B cell (primary cell): Measurements from ENCODE around the gene CTNNA3. TPM values are rescaled to one million over a fixed set of nuclear protein-coding genes. Genes with fewer than 3 reads are reported as not detected.

Experiments
- ATAC-seq: fragments of 200-7000 bp; cut with Tn5 transposase; one replicate; pipeline ENCODE4 v1.10.0; 2021; ENCODE audit warnings: low read depth, mild to moderate bottlenecking, moderate number of reproducible peaks, moderate library complexity
- CTCF ChIA-PET: fragments of 350-600 bp; sonication (Branson Sonifier 250); formaldehyde crosslinking; loops from one replicate; lab custom pipeline; 2021; ENCODE audit warnings: antibody characterized with exemption, inconsistent platforms; lab: Charles Lee
- POLR2A ChIA-PET: fragments of 350-600 bp; sonication (Branson Sonifier 250); formaldehyde crosslinking; loops from one replicate; lab custom pipeline; 2021; ENCODE audit warnings: antibody characterized with exemption; lab: Charles Lee
- DNase-seq: peaks from one replicate; pipeline ENCODE4 v3.0.0; 2013
- H2AFZ ChIP-seq: 2 replicates; pipeline ENCODE4 v1.6.1; 2012; ENCODE audit warnings: mild to moderate bottlenecking, low read depth, low read length; ENCODE audit not compliant: insufficient read depth, poor library complexity, severe bottlenecking
- H3K27ac ChIP-seq, 2 donors: 1 replicate in 1 of 2; 2 replicates in 1 of 2; pipeline ENCODE4 v1.5.1; 2012 to 2013; ENCODE audit warnings: low read length in 2 of 2, mild to moderate bottlenecking in 2 of 2, moderate library complexity in 1 of 2
- H3K27me3 ChIP-seq, 4 experiments: fragments of 200-600 bp in 1 of 4; sonication (generic) in 1 of 4; replicated peaks in 1 of 4; 1 replicate in 2 of 4; 2 replicates in 2 of 4; pipeline versions ENCODE4 v1.6.1 to v1.7.0; 2013 to 2016; ENCODE audit warnings: low read length in 3 of 4, mild to moderate bottlenecking in 2 of 4, mixed read lengths in 1 of 4, moderate library complexity in 1 of 4; ENCODE audit not compliant: insufficient read depth in 4 of 4, control insufficient read depth in 3 of 4; ENCODE audit errors: control extremely low read depth in 1 of 4
- H3K36me3 ChIP-seq, 2 experiments: replicated peaks in 1 of 2; 1 replicate in 1 of 2; 2 replicates in 1 of 2; pipeline versions ENCODE4 v1.6.1 to v1.7.1; 2013; ENCODE audit warnings: low read length in 1 of 2; ENCODE audit not compliant: insufficient read depth in 2 of 2, control insufficient read depth in 1 of 2; ENCODE audit errors: control extremely low read depth in 1 of 2, extremely low read depth in 1 of 2
- H3K4me1 ChIP-seq, 2 donors: fragments of 200-600 bp in 1 of 2; sonication (generic) in 1 of 2; 1 replicate in 1 of 2; 2 replicates in 1 of 2; pipeline versions ENCODE4 v1.5.1 to v1.6.1; 2013 to 2017; ENCODE audit warnings: low read length in 2 of 2; ENCODE audit not compliant: control insufficient read depth in 2 of 2, insufficient read depth in 2 of 2
- H3K4me2 ChIP-seq: replicated peaks from 2 replicates; pipeline ENCODE3; 2012; ENCODE audit warnings: mild to moderate bottlenecking, low read depth, low read length; ENCODE audit not compliant: poor library complexity, severe bottlenecking
- H3K4me3 ChIP-seq, 5 experiments: fragments of 200-600 bp in 1 of 5; sonication (generic) in 1 of 5; 1 replicate in 3 of 5; 2 replicates in 2 of 5; pipeline versions ENCODE4 v1.5.1 to v1.7.0; 2011 to 2016; ENCODE audit warnings: low read length in 4 of 5, mild to moderate bottlenecking in 4 of 5, low read depth in 2 of 5, control low read depth in 1 of 5, moderate library complexity in 1 of 5; ENCODE audit not compliant: insufficient read depth in 1 of 5; ENCODE audit errors: control extremely low read depth in 1 of 5, extremely low read depth in 1 of 5
- H3K79me2 ChIP-seq: fragments of 200-600 bp; sonication (generic); one replicate; pipeline ENCODE4 v1.6.0; 2016; ENCODE audit warnings: low read length; ENCODE audit not compliant: control insufficient read depth, insufficient read depth
- H3K9ac ChIP-seq: fragments of 200-600 bp; sonication (generic); 2 replicates; pipeline ENCODE4 v1.6.1; 2017; ENCODE audit warnings: mild to moderate bottlenecking, low read length, moderate library complexity
- H3K9me3 ChIP-seq, 3 donors: one replicate each; pipeline versions ENCODE4 v1.6.1 to v1.7.1; 2013; ENCODE audit warnings: low read length in 2 of 3; ENCODE audit not compliant: control insufficient read depth in 2 of 3, insufficient read depth in 1 of 3; ENCODE audit errors: control extremely low read depth in 1 of 3
- H4K20me1 ChIP-seq: 2 replicates; pipeline ENCODE4 v1.6.0; 2012; ENCODE audit warnings: mild to moderate bottlenecking, low read length; ENCODE audit not compliant: insufficient read depth, control insufficient read depth, poor library complexity, severe bottlenecking
- H3K27ac Mint-ChIP-seq: one replicate; pipeline ENCODE4 v1.8.0; 2021; ENCODE audit warnings: mixed read lengths
- H3K27me3 Mint-ChIP-seq: one replicate; pipeline ENCODE4 v1.8.0; 2021; ENCODE audit warnings: mixed read lengths
- H3K4me1 Mint-ChIP-seq: one replicate; pipeline ENCODE4 v1.8.0; 2021; ENCODE audit warnings: mixed read lengths
- H3K4me3 Mint-ChIP-seq: one replicate; pipeline ENCODE4 v1.8.0; 2021; ENCODE audit warnings: mixed read lengths
- H3K9me3 Mint-ChIP-seq: one replicate; pipeline ENCODE4 v1.8.0; 2022; ENCODE audit warnings: mixed read lengths; ENCODE audit not compliant: insufficient read depth
- CTCF ChIP-seq: fragments of 200-600 bp; IDR thresholded peaks from one replicate; pipeline ENCODE4 v1.8.0; 2022; ENCODE audit warnings: antibody characterized with exemption, mild to moderate bottlenecking
- EZH2 ChIP-seq: IDR thresholded peaks from 2 replicates; pipeline ENCODE4 v1.6.1; 2012; ENCODE audit warnings: borderline replicate concordance, low read depth, mild to moderate bottlenecking, moderate library complexity, low read length; ENCODE audit not compliant: insufficient read depth, poor library complexity, severe bottlenecking
- WGBS: methylation state at CpG from one replicate; pipeline ENCODE4 v1.1.5; 2013; ENCODE audit warnings: missing lambda C conversion rate; ENCODE audit not compliant: insufficient coverage; 5-methylcytosine and 5-hydroxymethylcytosine counted together
- intact Hi-C: fragments of 100-400 bp; cut with micrococcal nuclease; formaldehyde crosslinking; loops from one replicate; pipeline ENCODE4 v1.10.0; 2022
- polyA plus RNA-seq: library from polyadenylated mRNA; depleted of rRNA; stranded (reverse); fragments of >200 nt; gene quantifications from 2 replicates; pipeline ENCODE4 v1.2.3, GENCODE V29; 2012
- total RNA-seq, 2 donors: library from RNA; stranded (reverse); fragments of 120-200 nt in 1 of 2; gene quantifications; 1 replicate in 1 of 2; 2 replicates in 1 of 2; pipeline versions ENCODE4 v1.2.3 to v1.2.4, GENCODE V29; 2013 to 2022

CTNNA3 gene
- total and polyA plus RNA-seq, 2 donors (not counting 1 experiment from before 2014, with no cell fraction given), result 0.01 TPM; not detected in 1

DNA sequence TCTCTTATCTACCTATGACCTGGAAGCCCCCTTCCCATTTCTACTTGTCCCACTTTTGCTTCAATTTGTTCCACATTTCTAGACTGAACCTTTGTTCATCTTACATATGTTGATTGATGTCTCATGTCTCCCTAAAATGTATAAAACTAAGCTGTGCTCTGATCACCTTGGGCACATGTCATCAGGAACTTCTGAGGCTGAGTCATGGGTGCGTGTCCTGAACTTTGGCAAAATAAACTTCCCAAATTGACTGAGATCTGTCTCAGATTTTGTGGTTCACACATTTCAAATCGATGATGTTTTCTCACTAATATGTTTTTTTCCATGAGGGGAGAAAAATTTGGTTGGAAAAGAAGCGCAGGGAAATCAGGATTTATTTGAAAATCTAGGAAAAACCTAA lies 1176.4 kb downstream of the CTNNA3 start:
- Histone ChIP-seq H3K9ac (no peak overlapping the region), H2AFZ (no peak overlapping the region), H3K36me3 (no peaks in the 10 kb centered on the region), H3K27me3 (no peaks in the 10 kb centered on the region), H3K4me3 (no peak overlapping the region), H3K27ac (no peak overlapping the region), H3K4me1 (no peaks in the 10 kb centered on the region), H4K20me1 (no peaks in the 10 kb centered on the region), H3K4me2 (no peak overlapping the region), H3K79me2 (no peaks in the 10 kb centered on the region), H3K9me3 (no peaks in the 10 kb centered on the region)
- no peak for TF ChIP-seq EZH2
- no peak overlapping the region for H3K4me3 Mint-ChIP-seq
- ChIA-PET POLR2A (no interaction called here), CTCF (no interaction called here)
- H3K27ac Mint-ChIP-seq, result no peak overlapping the region
- H3K9me3 Mint-ChIP-seq, result peaks cover 6% of the 10 kb centered on the region
- H3K27me3 Mint-ChIP-seq, result no peaks in the 10 kb centered on the region
- no peaks in the 10 kb centered on the region for H3K4me1 Mint-ChIP-seq
- intact Hi-C loops, result no loop called here
- WGBS, result 100% methylated on average over 1 of the region's 3 CpGs
- ATAC-seq, result no peak
- no peak for DNase-seq

DNA sequence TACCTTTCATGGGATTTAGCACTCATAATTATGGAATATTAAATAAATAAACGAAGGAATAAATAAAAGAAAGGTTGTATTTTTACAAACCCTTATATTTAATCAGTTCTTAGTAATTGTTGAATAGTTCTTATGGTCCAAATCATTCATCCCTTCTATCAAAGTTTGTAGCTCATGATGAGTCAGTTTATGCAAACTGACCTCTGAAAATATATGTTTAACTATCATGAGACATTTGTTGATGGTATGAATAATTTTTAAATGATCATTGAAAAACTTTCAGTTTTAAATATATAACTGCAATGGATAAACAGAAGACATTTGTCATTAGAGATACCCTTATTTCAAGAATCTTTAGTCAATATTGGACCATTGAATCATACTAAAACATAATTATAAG lies 1181.3 kb downstream of the CTNNA3 start:
- no peak overlapping the region for H3K9ac ChIP-seq
- no peaks in the 10 kb centered on the region for H3K4me1 Mint-ChIP-seq
- H3K4me3 Mint-ChIP-seq, result no peak overlapping the region
- intact Hi-C loops, result no loop called here
- H3K79me2 ChIP-seq, result no peaks in the 10 kb centered on the region
- H3K4me1 ChIP-seq, result no peaks in the 10 kb centered on the region
- no peak overlapping the region for H2AFZ ChIP-seq
- peaks cover 2% of the 10 kb centered on the region for H3K9me3 Mint-ChIP-seq
- H3K27me3 ChIP-seq, result no peaks in the 10 kb centered on the region
- H3K4me2 ChIP-seq, result no peak overlapping the region
- CTCF ChIA-PET, result no interaction called here
- no peak overlapping the region for H3K4me3 ChIP-seq
- no peak overlapping the region for H3K27ac Mint-ChIP-seq
- no CpG with 5 or more reads among the region's 1 CpG for WGBS
- H3K27ac ChIP-seq, result no peak overlapping the region
- POLR2A ChIA-PET, result no interaction called here
- no peaks in the 10 kb centered on the region for H4K20me1 ChIP-seq
- ATAC-seq, result no peak
- DNase-seq, result no peak
- TF ChIP-seq CTCF (no peak), EZH2 (no peak)
- H3K27me3 Mint-ChIP-seq, result no peaks in the 10 kb centered on the region
- H3K9me3 ChIP-seq, result peaks cover 0 to 7% (median 1%) of the 10 kb centered on the region in 3 donors
- no peaks in the 10 kb centered on the region for H3K36me3 ChIP-seq
